ENCODE results near the gene UPB1.

DNA sequence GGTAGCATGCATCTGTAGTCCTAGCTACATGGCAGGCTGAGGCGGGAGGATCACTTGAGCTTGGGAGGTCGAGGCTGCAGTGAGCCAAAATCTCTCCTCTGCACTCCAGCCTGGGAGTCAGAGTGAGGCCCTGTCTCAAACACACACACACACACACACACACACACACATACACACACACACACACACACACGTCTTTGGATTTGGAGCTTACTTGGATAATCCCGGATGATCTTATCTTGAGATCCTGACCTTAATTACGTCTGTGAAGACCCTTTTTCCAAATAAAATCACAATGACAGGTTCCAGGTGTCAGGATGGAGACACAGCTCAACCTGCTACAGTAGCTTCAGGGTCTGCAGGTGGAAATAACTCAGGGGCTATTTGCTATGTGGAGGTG lies 1.1 kb downstream of the UPB1 start:
- TF ChIP-seq POLR2A (IDR thresholded peaks at IDR 0.05): no peak
- TF ChIP-seq, protein P1, sequence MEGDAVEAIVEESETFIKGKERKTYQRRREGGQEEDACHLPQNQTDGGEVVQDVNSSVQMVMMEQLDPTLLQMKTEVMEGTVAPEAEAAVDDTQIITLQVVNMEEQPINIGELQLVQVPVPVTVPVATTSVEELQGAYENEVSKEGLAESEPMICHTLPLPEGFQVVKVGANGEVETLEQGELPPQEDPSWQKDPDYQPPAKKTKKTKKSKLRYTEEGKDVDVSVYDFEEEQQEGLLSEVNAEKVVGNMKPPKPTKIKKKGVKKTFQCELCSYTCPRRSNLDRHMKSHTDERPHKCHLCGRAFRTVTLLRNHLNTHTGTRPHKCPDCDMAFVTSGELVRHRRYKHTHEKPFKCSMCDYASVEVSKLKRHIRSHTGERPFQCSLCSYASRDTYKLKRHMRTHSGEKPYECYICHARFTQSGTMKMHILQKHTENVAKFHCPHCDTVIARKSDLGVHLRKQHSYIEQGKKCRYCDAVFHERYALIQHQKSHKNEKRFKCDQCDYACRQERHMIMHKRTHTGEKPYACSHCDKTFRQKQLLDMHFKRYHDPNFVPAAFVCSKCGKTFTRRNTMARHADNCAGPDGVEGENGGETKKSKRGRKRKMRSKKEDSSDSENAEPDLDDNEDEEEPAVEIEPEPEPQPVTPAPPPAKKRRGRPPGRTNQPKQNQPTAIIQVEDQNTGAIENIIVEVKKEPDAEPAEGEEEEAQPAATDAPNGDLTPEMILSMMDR (IDR thresholded peaks at IDR 0.05): no peak
